ENCODE measurements around the gene IL19. TPM values are rescaled to one million over a fixed set of nuclear protein-coding genes. Genes with fewer than 3 reads are reported as not detected.
"Not testable (repeated sequence)": the region's sequence is repeated elsewhere in the genome, so short reads cannot be mapped to it uniquely, and the experiment has no call there.

IL19 gene
- total RNA-seq, 1 donor from 2014 or later: not detected

DNA sequence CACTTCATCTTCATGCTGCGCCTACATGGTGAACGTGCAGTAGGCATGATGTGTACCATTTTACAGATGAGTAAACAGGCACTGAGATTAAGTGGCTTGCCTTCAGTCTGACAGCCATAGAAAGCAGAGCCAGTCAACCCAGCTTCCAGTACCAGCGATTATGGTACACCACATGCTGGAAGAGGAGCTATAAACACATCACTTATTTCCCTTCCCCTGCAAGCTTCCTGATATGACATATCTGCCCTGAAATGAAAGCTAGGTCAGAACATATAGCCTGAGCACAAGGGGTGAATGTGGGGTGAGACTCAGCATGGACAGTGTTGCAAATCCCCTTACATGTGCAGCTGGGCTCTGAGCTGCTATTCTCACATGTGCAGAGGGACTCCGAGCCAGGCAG lies 61.1 kb downstream of the IL19 start:
- no peak for DNase-seq (ENCODE audit: low spot score)

DNA sequence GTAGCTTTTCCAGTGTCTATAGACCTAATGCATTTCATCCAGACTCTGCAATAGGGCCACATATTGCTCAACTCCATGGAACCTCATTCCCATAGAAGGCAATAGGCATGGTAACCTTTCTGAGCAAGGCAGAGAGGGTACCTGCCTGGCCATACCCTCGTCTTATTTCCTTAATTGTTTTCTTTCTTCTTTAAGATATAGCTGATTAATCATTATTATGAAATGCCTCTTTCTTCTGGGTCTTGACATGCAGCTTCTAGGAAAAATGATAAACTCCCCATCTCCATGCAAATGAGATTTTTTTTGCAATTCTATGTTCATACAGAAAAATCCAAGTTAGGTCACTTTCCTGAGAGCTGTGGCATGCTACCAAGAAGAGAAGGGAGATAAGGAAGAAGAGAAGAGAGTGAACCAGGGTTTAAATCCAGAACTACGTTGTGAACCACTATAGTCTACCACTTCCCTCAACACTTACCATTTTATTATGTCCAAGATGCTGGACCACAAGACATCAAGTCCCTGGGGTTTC lies 61.8 kb downstream of the IL19 start:
- no peak for DNase-seq (ENCODE audit: low spot score)

DNA sequence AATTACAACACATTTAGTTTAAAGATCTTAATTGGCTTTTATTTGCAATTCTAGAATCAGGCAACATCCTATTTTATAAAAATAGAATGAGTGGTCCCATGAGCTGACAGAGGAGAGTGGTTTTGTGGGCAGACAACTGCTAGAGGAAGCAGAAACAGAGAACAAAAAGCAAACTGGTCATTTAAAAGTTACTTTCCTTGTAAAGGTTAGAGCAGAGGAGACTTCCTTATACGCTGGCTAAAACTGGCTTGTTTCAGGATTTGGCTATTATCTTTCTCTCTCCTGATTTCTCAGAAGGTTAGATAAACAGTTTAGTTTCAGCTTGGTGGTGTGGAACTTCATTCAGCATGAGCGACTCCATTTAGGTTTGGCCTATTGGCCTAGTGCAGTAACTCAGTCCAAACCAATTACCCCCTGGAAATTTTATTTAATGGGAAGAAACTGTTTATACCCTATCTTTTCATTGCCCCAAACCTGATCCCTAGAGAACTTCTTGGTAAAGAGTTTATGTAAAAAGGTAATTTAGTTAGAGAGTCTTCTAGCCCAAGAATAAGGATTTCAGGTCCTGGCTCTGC lies 62.6 kb downstream of the IL19 start:
- DNase-seq (ENCODE audit: low spot score): no peak

DNA sequence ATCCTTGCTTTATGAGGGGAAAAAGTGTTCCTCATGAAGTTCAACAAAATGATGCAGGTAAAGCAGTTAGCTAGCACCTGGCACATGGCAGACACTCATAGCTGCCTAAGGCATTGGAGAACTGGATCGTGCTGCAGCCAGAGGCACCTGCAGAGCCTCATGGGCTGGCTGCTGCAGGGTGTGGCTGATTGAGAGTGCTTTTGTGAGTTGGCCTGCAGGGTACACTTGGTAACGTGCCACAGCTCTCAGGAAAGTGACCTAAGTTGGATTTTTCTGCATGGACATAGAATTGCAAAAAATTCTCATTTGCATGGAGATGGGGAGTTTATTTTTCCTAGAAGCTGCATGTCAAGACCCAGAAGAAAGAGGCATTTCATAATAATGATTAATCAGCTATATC lies 63.2 kb downstream of the IL19 start:
- DNase-seq (ENCODE audit: low spot score): no peak

DNA sequence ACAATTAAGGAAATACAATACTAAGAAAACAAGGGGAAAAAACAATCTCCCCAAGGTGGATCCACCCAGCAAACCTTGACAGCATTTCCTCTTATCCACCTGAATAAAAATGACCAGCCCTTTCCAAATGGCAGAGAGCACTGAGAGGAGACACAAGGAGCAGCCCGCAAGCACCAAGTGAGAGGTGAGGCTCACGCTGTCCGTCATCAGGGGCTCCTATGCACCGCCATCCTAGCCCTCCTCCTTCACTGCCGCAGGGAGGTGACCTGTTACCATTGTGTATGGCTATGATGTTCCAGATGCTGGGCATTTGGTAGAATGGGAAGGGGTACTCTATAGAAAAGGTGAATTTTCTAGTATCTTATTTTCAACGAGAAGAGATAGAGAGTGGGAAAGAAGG lies 63.6 kb downstream of the IL19 start:
- no peak for DNase-seq (ENCODE audit: low spot score)

DNA sequence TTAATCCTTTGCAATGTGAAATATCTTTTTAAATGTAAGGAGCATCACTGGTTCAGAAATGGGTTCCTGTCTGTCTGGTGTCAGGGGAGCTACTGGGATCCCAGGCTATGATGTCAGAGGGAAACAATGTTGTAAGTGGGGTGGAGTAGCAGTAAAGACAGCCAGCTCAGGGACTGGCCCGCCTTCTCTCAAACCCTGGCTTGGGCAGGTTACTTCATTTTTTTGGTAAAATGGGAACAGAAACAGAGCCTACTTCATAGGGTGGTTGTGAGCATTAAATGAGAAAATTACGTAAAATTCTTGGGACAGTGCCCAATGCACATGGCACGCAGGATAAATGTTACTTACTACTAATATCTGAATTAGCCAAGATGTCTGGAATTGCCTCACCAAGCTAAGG lies 64.1 kb downstream of the IL19 start:
- DNase-seq (ENCODE audit: low spot score): no peak

DNA sequence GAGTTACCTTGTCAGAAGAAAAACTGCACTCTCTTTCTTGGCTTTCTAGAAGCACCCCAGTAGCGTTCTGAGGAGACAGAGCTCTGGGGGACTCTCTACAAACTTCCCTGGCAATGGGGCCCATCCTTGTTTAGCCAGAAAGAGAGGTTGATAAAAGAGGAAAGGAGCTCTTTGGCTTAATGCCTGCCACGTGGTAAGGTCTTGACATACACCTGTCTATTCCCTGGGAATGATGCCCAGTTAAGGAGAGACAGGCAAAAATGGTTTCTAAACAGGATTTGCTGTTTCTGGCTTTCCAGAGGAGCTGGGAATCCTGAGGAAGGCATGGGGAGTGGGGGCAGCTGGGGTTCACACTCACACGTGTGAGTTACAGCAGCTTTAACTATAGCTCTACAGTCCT lies 64.6 kb downstream of the IL19 start:
- DNase-seq (ENCODE audit: low spot score): no peak

DNA sequence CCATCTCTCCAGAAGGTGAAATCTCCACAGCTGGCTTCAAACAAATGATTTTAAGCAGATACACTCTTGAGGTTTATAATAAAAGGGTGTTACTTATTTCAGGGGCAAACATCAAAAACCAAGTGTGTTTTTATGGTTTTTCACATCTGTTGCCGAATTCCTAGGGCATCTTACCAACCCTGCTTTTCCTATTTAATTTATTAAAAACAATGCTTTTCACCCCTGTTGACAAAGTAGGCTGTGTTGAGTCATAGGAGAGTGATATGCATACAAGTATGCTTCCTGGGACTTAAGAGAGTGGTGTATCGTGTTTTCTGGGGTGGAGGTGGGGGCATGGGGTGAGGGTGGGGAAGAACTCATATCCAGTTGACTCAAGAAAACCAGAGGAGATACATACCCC lies 65.5 kb downstream of the IL19 start:
- DNase-seq (ENCODE audit: low spot score): no peak

DNA sequence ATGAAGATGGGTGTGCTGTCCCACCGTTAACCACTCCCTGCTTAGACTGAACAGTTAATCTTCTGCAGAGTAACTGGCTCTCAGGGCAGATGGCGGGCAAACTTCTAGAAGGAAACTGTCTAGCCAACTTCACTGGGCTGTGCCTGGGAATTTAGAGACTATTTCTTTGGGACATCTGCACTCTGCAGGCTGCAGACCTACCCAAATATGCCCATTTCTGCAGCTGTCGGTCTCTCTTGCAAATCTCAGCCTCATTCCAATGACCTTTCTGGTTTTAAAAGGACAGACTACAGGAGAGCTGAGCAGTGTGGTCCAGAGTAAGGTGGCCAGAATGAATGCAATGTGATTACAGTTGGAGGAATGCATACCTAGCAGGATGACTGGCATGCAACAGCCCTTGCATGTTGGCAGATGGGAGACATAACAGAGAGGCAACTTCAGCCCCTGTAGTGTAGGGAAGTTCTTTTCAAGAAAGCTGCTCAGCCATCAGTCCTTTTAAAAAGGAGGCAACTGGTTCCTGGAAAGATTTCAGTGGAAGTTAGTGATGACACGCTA lies 68.5 kb downstream of the IL19 start:
- DNase-seq (ENCODE audit: low spot score): no peak

DNA sequence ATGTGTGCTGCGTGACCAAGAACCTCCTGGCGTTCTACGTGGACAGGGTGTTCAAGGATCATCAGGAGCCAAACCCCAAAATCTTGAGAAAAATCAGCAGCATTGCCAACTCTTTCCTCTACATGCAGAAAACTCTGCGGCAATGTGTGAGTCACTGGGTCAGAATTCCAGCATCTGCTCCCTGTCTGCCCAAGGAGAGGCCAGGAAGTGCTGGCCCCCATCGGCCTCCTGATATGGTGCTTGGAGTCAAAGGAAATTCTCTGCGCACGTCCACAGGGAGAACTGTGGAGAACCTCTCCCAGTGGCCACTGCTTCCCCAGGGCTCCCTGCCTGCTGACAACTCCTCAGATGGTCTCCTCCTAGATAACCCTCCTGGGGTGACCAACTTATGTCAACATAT lies 69.3 kb downstream of the IL19 start:
- no peak for DNase-seq (ENCODE audit: low spot score)

DNA sequence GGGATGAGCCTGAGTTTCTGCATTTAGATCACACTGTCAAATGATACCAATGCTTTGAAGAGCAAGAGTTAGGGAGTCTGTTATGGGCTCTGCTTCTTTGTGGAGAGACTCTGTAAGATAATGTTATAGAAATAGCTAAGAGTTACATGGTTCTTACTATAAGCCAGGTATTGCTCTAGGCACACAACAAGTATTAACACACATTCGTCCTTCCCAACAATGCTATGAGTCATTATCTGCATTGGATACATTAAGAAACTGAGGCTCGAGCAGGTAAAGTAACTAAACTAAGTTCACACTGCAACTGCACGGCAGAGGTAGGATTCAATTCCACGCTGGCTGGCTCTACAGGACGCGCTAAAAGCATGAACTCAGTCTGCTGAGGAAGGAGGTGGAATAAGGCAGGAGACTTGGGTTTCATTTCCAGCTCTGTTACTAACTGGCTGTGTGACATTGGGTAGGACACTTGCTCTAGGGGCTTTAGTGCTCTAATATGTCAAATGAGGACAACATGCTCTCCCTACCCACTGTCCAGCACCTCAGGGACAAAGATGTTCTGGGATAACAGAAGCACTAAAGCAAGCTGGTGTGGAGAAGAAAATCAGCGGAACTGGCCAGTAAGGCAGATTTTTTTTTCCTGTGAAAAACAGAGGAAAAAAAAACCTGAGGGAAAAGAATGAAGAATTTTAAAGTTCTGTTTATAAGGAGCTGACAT lies 71.2 kb downstream of the IL19 start:
- no peak for DNase-seq (ENCODE audit: low spot score)

DNA sequence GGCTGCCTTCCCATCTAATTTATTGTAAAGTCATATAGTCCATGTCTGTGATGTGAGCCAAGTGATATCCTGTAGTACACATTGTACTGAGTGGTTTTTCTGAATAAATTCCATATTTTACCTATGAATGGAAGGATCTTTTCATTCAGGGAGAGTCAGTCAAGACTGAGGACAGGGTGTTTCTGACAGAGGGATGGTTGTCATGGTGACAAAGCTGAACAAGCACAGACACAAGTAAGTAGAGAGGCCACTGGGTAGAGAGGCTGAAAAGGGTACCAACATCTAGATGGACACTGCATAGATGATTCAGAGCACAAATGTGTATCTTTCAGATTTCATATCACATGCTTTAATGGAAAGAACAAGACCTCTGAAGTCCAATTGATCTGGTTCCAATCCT lies 72.3 kb downstream of the IL19 start:
- no peak for DNase-seq (ENCODE audit: low spot score)

DNA sequence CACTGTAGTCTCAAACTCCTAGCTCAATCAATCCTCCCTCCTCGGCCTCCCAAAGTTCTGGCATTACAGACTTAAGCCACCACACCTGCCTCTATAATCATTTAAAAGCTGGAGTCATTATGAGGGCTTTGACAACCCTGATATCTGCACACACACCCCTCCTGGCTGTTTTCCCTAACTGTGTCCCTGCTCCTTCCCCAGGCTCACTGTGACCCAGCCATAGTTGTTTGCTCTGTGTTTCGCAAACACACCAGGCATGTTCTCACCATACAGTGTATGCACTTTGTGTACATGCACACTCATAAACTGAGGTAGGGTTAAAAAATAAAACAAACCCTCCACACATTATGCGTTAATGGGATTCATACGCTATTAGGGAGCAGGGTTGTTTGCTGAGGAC lies 73.1 kb downstream of the IL19 start:
- no peak for DNase-seq (ENCODE audit: low spot score)

DNA sequence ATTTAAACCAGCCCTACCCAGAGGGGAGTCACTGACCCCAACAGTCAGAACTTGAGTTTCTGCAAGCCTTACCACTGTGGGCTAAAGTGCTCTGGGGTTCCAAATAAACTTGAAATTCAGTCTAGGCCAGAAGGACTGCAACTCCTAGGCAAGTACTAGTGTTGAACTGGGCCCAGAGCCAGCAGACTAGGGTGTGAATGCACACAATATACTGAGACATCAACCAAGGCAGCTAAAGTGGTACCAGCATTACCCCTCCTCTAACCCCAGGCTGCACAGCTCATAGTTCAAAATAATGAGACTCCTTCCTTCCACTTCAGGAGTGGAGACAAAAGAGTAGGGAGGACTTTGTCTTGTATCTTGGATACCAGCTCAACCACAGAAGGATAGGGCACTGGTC lies 75.9 kb downstream of the IL19 start:
- no peak for DNase-seq (ENCODE audit: low spot score)

DNA sequence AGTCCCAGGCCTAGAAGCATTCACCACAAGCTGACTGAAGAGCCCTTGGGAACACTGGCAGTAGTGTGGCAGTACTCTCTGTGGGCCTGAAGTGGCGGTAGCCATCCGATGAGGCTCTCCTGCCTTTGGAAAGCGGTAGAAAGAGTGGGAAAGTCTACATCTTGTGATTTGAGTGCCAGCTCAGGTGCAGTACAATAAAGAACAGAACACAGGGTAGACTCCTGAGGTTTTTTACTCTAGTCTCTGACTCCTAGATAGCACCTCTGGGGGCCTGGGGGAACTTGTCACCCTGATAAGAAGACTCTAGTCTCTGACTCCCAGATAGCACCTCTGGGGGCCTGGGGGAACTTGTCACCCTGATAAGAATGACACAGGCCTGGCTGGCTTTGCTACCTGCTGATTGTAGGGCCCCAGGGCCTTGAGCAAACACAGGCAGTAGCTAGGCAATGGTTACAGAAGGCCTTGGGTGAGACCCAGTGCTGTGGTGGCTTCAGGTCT lies 76.8 kb downstream of the IL19 start:
- no peak for DNase-seq (ENCODE audit: low spot score)

DNA sequence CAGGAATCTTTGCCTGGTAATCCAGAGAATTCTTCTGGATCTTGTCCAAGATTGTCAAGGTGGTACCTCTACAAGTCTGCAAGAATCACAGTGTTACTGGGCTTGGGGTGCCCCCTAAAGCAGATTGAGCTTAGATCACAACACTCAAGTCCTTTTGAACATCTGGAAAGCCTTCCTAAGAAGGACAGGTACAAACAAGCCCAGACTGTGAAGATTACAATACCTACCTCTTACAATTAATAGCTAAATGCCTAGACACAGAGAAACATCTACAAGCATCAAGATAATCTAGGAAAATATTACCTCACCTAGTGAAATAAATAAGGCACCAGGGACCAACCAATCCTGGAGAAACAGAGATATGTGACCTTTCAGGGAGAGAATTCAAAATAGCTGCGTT lies 77.4 kb downstream of the IL19 start:
- DNase-seq (ENCODE audit: low spot score): no peak

DNA sequence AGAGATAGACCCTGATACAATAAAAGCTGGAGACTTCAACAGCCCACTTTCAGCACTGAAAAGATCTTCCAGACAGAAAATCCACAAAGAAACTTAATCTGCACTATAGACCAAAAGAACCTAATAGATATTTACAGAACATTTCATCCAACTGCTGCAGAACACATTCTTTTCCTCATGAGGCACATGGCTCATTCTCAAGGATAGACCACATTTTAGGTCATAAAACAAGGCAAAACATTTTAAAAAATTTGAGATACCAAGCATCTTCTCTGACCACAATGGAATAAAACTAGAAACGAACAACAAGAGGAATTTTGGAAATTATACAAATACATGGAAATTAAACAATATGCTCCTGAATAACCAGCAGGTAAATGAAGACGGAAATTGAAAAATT lies 79.8 kb downstream of the IL19 start:
- DNase-seq (ENCODE audit: low spot score): no peak

DNA sequence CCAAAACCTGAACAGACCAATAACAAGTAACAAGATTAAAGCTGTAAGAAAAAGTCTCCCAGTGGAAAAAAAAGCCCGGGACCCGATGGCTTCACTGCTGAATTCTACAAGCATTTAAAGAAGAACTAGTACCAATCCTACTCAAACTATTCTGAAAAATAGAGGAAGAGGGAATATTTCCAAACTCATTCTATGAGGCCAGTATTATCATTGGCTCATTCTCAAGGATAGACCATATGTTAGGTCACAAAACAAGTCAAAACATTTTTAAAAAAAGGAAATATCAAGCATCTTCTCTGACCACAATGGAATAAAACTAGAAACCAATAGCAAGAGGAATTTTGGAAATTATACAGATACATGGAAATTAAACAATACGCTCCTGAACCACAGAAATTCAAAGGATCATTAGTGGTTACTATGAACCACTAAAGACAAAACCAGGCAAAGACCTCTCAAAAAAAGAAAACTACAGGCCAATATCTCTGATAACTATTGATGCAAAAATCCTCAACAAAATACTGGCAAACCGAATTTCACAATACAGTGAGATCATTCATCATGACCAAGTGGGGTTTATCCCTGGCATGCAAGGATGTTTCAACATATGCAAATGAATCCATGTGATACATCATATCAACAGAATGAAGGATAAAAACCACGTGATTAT lies 80.9 kb downstream of the IL19 start:
- DNase-seq (ENCODE audit: low spot score): no peak

DNA sequence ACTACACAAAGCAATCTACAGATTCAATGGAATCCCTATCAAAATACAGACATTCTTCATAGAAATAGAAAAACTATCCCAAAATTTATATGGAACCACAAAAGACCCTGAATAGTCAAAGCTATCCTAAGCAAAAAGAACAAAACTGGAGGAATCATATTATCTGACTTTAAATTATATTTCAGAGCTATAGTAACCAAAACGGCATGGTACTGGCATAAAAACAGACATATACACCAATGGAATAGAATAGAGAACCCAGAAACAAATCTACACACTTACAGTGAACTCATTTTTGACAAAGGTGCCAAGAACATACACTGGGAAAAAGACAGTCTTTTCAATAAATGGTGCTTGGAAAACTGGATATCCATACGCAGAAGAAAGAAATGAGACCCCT lies 82.1 kb downstream of the IL19 start:
- DNase-seq (ENCODE audit: low spot score): not testable (repeated sequence)

DNA sequence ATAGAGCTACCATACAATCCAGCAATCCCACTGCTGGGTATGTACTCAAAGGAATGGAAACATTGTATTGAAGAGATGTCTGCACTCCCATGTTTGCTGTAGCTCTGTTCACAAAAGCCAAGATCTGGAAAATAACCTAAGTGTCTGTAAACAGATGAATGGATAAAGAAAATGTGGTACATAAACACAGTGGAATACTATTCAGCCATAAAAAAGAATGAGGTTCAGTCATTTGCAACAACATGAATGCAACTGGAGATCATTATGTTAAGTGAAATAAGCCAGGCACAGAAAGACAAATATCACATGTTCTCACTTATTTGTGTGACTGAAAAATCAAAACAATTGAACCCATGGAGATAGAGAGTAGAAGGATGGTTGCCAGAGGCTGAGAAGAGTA lies 83.1 kb downstream of the IL19 start:
- not testable (repeated sequence) for DNase-seq (ENCODE audit: low spot score)

DNA sequence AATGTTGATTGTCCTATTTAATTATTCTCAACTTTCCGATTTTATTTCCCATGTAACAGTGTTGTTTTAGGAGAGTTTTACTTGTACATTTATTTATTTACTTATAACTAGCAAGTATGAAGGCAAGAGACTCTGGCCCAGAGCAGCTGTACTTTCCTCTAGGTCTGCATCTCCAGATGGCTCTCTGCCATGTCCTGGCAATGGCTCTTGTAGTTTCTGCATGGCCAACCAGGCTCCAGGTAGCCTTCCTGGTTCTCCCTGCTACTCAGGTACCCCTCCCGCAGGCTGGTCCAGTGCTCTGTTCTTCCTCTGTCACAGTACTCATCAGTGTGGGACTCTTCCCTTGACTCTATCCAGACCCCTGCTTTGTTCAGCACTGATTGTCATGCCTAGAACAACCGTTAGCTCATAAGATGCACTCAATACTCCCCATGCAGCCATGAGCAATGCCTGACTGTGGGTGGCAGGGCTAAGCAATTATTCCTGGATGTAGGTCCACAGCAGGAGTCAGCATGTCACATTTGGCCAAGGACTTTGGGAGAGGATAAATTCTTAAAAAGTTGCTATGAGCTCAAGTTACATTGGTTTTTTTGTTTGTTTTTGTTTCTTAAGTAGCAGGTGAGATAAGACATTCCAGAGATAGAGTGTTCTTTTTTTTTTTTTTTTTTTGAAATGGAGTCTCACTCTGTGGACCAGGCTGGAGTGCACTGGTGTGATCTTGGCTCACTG lies 84.0 kb downstream of the IL19 start:
- no peak for DNase-seq (ENCODE audit: low spot score)

DNA sequence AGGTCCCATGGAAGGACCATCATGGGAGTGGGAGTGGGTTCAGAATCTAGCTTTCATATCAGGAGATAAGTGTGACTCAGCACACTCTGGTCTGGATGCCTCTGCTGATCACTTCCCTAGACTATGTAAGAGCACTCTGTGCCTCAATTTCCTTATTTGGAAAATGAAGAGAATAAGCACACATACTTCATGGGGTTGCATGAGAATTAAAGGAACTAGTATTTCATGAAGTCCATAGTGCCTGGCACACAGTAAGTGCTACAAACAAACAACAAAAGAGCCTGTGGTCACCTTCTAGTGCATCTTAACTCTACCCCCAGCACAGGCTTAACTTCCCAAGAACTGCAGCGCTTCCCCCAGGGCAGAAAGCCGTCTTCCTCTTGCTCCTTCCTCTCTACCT lies 85.3 kb downstream of the IL19 start:
- DNase-seq (ENCODE audit: low spot score): no peak
